Lower lobe of right lung (tissue), 2 donors: ENCODE data around the gene FYB1. TPM values are rescaled to one million over a fixed set of nuclear protein-coding genes. Genes with fewer than 3 reads are reported as not detected.
A peak's percentile ranks its signal among the peaks of the same experiment; 100 is the strongest.

Experiments
- ATAC-seq, 2 donors: fragments of 200-7000 bp; cut with Tn5 transposase; one replicate each; pipeline ENCODE4 v1.9.1; 2020 to 2022; ENCODE audit warnings: mild to moderate bottlenecking in 2 of 2, moderate library complexity in 2 of 2
- DNase-seq: peaks from one replicate; pipeline ENCODE4 v3.0.0-alpha.2; 2020
- H3K27ac ChIP-seq: fragments of 200-600 bp; one replicate; pipeline ENCODE4 v1.8.0; 2022
- H3K27me3 ChIP-seq: fragments of 200-600 bp; one replicate; pipeline ENCODE4 v1.8.0; 2022; ENCODE audit warnings: low read depth
- H3K36me3 ChIP-seq: fragments of 200-600 bp; one replicate; pipeline ENCODE4 v1.8.0; 2022; ENCODE audit warnings: mild to moderate bottlenecking
- H3K4me1 ChIP-seq: fragments of 200-600 bp; one replicate; pipeline ENCODE4 v1.8.0; 2022
- H3K4me3 ChIP-seq: fragments of 200-600 bp; one replicate; pipeline ENCODE4 v1.8.0; 2022; ENCODE audit warnings: mild to moderate bottlenecking
- H3K9me3 ChIP-seq: fragments of 200-600 bp; one replicate; pipeline ENCODE4 v1.8.0; 2022
- CTCF ChIP-seq: fragments of 200-600 bp; IDR thresholded peaks from one replicate; pipeline ENCODE4 v1.8.0; 2022; ENCODE audit warnings: antibody characterized with exemption, mild to moderate bottlenecking
- intact Hi-C: fragments of 100-400 bp; cut with DNase I; formaldehyde crosslinking; loops from one replicate; pipeline ENCODE4 v1.11.0; 2022
- total RNA-seq: library from RNA; stranded (reverse); fragmentation: NEBNext Ultra II Directional; extraction: Animal tissue kit (Norgen Biotek cat#: 25700); gene quantifications from one replicate; pipeline ENCODE4 v1.2.1, GENCODE V29; 2021
- donor health status: DM: no; HTN: yes; CAD: no; lungs with severe emphysema.

Gene FYB1
- total RNA-seq, 1 donor from 2014 or later = 51.0 TPM

GRCh38 chr5:39198127-39198526, 21.2 kb downstream of the FYB1 start:
- H3K27me3 ChIP-seq = no peaks in the 10 kb centered on the region
- no peak overlapping the region for H3K4me3 ChIP-seq
- TF ChIP-seq CTCF = no peak
- H3K27ac ChIP-seq = no peak overlapping the region
- no peaks in the 10 kb centered on the region for H3K36me3 ChIP-seq
- DNase-seq (no peak), ATAC-seq (no peak)
- H3K9me3 ChIP-seq = no peaks in the 10 kb centered on the region
- intact Hi-C loops = no loop called here
- H3K4me1 ChIP-seq = peaks cover 18% of the 10 kb centered on the region

- ATAC-seq = peak; percentile 49 to 81
Observed at GRCh38 chr5:39197556-39197955, 21.8 kb downstream of the FYB1 start.

GRCh38 chr5:39195198-39195826, 24.1 kb downstream of the FYB1 start:
- Histone ChIP-seq H3K27ac (no peak overlapping the region), H3K4me1 (peaks cover 32% of the 10 kb centered on the region), H3K4me3 (no peak overlapping the region), H3K9me3 (no peaks in the 10 kb centered on the region), H3K27me3 (no peaks in the 10 kb centered on the region), H3K36me3 (no peaks in the 10 kb centered on the region)
- no peak for TF ChIP-seq CTCF
- DNase-seq (no peak), ATAC-seq (no peak)
- intact Hi-C loops = no loop called here

More at GRCh38 chr5:39197556-39197955, 21.8 kb downstream of the FYB1 start:
- Histone ChIP-seq H3K4me3 (no peak overlapping the region), H3K9me3 (no peaks in the 10 kb centered on the region), H3K4me1 (peaks cover 21% of the 10 kb centered on the region), H3K27me3 (no peaks in the 10 kb centered on the region), H3K36me3 (no peaks in the 10 kb centered on the region), H3K27ac (no peak overlapping the region)
- no peak for DNase-seq
- TF ChIP-seq CTCF = no peak
- intact Hi-C loops = no loop called here

- H3K27ac ChIP-seq = no peak overlapping the region
- no peak for TF ChIP-seq CTCF
- ATAC-seq = peak in 1 of 2 donors; percentile 61
- H3K36me3 ChIP-seq = no peaks in the 10 kb centered on the region
- intact Hi-C loops = no loop called here
- peaks cover 32% of the 10 kb centered on the region for H3K4me1 ChIP-seq
- no peak overlapping the region for H3K4me3 ChIP-seq
- no peak for DNase-seq
- no peaks in the 10 kb centered on the region for H3K9me3 ChIP-seq
- no peaks in the 10 kb centered on the region for H3K27me3 ChIP-seq
Observed at GRCh38 chr5:39194466-39195136, 24.8 kb downstream of the FYB1 start.

- Histone ChIP-seq H3K4me1 (peaks cover 34% of the 10 kb centered on the region), H3K36me3 (no peaks in the 10 kb centered on the region), H3K27me3 (no peaks in the 10 kb centered on the region), H3K4me3 (no peak overlapping the region), H3K27ac (no peak overlapping the region), H3K9me3 (no peaks in the 10 kb centered on the region)
- TF ChIP-seq CTCF = no peak
- ATAC-seq (no peak), DNase-seq (no peak)
- intact Hi-C loops = no loop called here
Observed at GRCh38 chr5:39193553-39194465, 25.6 kb downstream of the FYB1 start.
